ENCODE data around the gene PPFIA1. TPM values are rescaled to one million over a fixed set of nuclear protein-coding genes. Genes with fewer than 3 reads are reported as not detected.

The PPFIA1 gene
- total RNA-seq, 4 donors from 2014 or later, result 50.9 to 57.9 (median 54.6) TPM

DNA sequence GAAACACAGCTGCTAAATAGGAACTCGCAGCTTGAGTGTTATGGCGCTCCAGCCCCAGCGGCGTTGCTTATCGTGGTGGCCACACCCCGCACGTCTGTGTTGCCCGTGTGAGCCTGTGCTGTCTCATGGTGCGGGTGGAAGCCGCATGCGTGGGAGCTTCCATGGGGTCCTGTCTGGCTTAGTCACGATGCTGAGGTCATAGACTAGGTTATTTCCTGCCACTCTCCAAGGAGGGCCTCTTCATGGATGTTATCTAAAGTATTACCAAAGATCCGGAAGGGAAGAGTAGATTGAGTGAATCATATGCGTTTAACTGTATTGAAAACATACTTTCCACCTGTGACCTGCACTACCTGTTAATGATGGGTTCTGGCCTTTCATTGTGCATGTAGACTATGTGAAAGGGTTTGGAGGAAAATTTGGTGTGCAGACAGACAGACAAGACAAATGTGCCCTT, 149.5 kb downstream of the PPFIA1 start:
- Histone ChIP-seq H3K4me1 (no peaks in the 10 kb centered on the region), H3K27me3 (no peaks in the 10 kb centered on the region)
- WGBS, 2 donors, result 87 to 93% methylated on average over 14 of the region's 14 CpGs

DNA sequence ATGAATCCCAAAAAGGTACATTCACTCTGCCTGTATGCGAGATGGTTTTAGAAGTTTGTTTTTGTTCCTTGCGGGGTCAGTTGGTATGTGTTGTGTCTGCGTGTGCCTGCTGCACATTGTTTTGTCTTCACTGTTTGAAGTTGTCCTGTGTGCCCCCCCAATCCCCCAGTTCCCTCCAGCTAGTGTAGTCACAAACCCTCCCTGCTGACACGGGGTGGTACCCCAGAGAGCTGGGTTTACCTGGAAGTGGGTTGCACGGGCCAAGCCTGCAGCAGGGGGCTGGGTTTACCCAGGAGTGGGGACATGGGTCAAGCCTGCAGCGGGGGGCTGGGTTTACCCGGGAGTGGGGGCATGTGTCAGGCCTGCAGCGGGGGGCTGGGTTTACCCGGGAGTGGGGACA, 150.0 kb downstream of the PPFIA1 start:
- Histone ChIP-seq H3K4me3 (replicated peaks in 1 of 3) (no peak overlapping the region), H3K27ac (no peak overlapping the region), H3K9me3 (no peaks in the 10 kb centered on the region), H3K4me1 (no peaks in the 10 kb centered on the region), H3K27me3 (no peaks in the 10 kb centered on the region), H3K36me3 (peaks cover 73 to 78% of the 10 kb centered on the region in 2 donors)
- no peak for DNase-seq
- intact Hi-C loops (cut with DNase I), result no loop called here
- WGBS, 2 donors, result 79 to 88% methylated on average over 8 to 9 of the region's 9 CpGs
- TF ChIP-seq, protein P1, sequence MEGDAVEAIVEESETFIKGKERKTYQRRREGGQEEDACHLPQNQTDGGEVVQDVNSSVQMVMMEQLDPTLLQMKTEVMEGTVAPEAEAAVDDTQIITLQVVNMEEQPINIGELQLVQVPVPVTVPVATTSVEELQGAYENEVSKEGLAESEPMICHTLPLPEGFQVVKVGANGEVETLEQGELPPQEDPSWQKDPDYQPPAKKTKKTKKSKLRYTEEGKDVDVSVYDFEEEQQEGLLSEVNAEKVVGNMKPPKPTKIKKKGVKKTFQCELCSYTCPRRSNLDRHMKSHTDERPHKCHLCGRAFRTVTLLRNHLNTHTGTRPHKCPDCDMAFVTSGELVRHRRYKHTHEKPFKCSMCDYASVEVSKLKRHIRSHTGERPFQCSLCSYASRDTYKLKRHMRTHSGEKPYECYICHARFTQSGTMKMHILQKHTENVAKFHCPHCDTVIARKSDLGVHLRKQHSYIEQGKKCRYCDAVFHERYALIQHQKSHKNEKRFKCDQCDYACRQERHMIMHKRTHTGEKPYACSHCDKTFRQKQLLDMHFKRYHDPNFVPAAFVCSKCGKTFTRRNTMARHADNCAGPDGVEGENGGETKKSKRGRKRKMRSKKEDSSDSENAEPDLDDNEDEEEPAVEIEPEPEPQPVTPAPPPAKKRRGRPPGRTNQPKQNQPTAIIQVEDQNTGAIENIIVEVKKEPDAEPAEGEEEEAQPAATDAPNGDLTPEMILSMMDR (IDR thresholded peaks at IDR 0.05), result no peak
- TF ChIP-seq POLR2A (IDR thresholded peaks at IDR 0.05), result no peak

More for the DNA sequence above, 149.5 kb downstream of the PPFIA1 start:
- Histone ChIP-seq H3K27ac (no peak overlapping the region), H3K4me3 (replicated peaks in 1 of 3) (no peak overlapping the region), H3K36me3 (peaks cover 73 to 77% of the 10 kb centered on the region in 2 donors), H3K9me3 (no peaks in the 10 kb centered on the region)
- intact Hi-C loops (cut with DNase I), result no loop called here
- no peak for DNase-seq
- no peak for TF ChIP-seq POLR2A (IDR thresholded peaks at IDR 0.05)
- TF ChIP-seq, protein P1 (IDR thresholded peaks at IDR 0.05), result no peak

DNA sequence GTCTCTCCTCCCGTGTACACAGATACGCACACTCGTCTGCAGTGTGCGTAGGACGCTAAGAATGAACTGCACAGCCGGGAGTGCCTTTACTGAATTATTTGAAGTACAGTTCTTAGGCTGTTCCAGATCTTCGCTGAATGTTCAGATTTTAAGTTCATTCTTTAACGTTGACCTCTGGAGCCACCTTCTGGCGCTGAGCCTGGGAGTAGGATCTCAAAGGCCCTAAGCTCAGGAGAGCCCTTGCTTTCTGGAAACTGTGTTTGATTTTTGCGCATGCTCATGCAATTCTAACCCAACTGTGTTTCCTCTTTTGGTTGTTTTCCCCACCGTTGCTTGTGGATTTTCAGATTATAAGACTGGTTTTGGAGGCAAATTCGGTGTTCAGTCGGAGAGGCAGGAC, 150.6 kb downstream of the PPFIA1 start:
- Histone ChIP-seq H3K36me3 (peaks cover 71 to 78% of the 10 kb centered on the region in 2 donors), H3K9me3 (no peaks in the 10 kb centered on the region), H3K4me1 (no peaks in the 10 kb centered on the region), H3K27me3 (no peaks in the 10 kb centered on the region), H3K27ac (no peak overlapping the region), H3K4me3 (replicated peaks in 1 of 3) (no peak overlapping the region)
- WGBS, 2 donors, result 85 to 86% methylated on average over 13 of the region's 13 CpGs
- TF ChIP-seq, protein P1 (IDR thresholded peaks at IDR 0.05), result no peak
- no peak for TF ChIP-seq POLR2A (IDR thresholded peaks at IDR 0.05)
- intact Hi-C loops (cut with DNase I), result no loop called here
- DNase-seq, result no peak

DNA sequence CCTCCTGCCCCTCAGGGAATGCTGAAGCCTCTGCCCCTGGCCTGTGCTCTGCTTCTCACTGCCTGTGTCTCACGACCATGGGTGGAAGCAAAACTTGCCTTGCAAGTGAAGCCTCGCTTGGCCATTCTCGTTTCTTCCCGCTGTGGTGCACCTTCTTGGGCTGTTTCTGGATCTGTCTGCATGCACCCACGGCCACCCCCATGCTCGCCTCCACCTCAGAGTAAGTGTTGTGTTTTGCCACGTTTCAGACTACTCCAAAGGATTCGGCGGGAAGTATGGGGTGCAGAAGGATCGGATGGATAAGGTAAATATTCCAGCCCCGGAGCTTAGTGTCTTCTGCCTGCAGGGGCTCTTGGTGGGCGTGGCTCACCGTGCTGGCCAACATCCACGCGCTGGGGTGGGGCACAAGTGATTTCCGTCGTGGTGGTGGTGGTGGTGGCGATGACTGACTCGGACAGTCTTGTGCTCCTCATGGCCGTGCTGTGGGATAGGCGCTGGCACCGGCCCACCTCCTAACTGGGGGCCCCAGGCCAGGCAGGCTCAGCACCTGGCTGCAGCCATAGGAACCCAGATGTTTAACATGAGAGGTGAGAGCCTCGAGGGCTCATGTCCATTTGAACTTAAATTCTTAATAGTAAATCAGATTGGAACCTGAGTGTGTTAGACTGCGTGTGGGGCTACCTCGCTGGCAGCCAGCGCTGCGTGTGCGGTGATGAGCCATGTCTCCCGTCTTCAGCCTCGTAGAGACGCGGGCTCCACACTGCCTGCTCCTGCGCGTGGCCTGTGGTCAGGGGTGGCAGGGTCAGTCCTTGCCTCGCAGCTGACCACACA, 152.4 kb downstream of the PPFIA1 start:
- H3K4me1 ChIP-seq, result no peaks in the 10 kb centered on the region
- DNase-seq, result no peak
- peaks cover 62 to 76% of the 10 kb centered on the region in 2 donors for H3K36me3 ChIP-seq
- no peaks in the 10 kb centered on the region for H3K9me3 ChIP-seq
- TF ChIP-seq, protein P1 (IDR thresholded peaks at IDR 0.05), result no peak
- TF ChIP-seq POLR2A (IDR thresholded peaks at IDR 0.05), result no peak
- 92 to 93% methylated on average over 28 to 32 of the region's 35 CpGs for WGBS, 2 donors
- intact Hi-C loops (cut with DNase I), result no loop called here
- no peak overlapping the region for H3K4me3 ChIP-seq (replicated peaks in 1 of 3)
- H3K27ac ChIP-seq, result no peak overlapping the region
- H3K27me3 ChIP-seq, result no peaks in the 10 kb centered on the region
